Fibroblast of the aortic adventitia (primary cell): Measurements from ENCODE around the gene ADGRG3. TPM values are rescaled to one million over a fixed set of nuclear protein-coding genes. Genes with fewer than 3 reads are reported as not detected.

Source experiments
- DNase-seq: peaks from one replicate; pipeline ENCODE4 v3.0.0-alpha.2; 2010; ENCODE audit warnings: low read depth
- H3K4me3 ChIP-seq: 2 replicates; pipeline ENCODE4 v1.5.1; 2011; ENCODE audit warnings: low read depth, mild to moderate bottlenecking, control low read depth, low read length, moderate library complexity
- CTCF ChIP-seq: IDR thresholded peaks from 2 replicates; pipeline ENCODE4 v1.5.1; 2011; ENCODE audit warnings: mild to moderate bottlenecking, low read length, control low read depth, inconsistent platforms; ENCODE audit not compliant: insufficient read depth
- total RNA-seq: library from RNA; depleted of rRNA; stranded (reverse); fragments of >200 nt; gene quantifications from 2 replicates; pipeline ENCODE4 v1.2.3, GENCODE V29; 2012; ENCODE audit warnings: low replicate concordance

ADGRG3 gene
- total RNA-seq, 1 donor: not detected

- no peak overlapping the region for H3K4me3 ChIP-seq
- no peak for TF ChIP-seq CTCF
- DNase-seq: no peak
These were observed 7.2 kb upstream of the ADGRG3 start for GRCh38 chr16:57660715-57661463.

GRCh38 chr16:57661510-57661909 lies 6.6 kb upstream of the ADGRG3 start:
- no peak for DNase-seq
- H3K4me3 ChIP-seq: no peak overlapping the region
- TF ChIP-seq CTCF: no peak

GRCh38 chr16:57661936-57662906 lies 5.9 kb upstream of the ADGRG3 start:
- no peak for TF ChIP-seq CTCF
- DNase-seq: no peak
- no peak overlapping the region for H3K4me3 ChIP-seq

- no peak for TF ChIP-seq CTCF
- H3K4me3 ChIP-seq: no peak overlapping the region
- DNase-seq: no peak
These were observed 4.7 kb upstream of the ADGRG3 start for GRCh38 chr16:57663436-57663835.

GRCh38 chr16:57663917-57664661 lies 4.0 kb upstream of the ADGRG3 start:
- no peak overlapping the region for H3K4me3 ChIP-seq
- no peak for DNase-seq
- no peak for TF ChIP-seq CTCF

- DNase-seq: no peak
- H3K4me3 ChIP-seq: no peak overlapping the region
- TF ChIP-seq CTCF: no peak
These were observed 3.5 kb upstream of the ADGRG3 start for GRCh38 chr16:57664662-57665025.
